ENCODE data around the gene PIGN.

- TF ChIP-seq POLR2A (IDR thresholded peaks at IDR 0.05) (no peak), CTCF (IDR thresholded peaks at IDR 0.05) (no peak)
Measured at GRCh38 chr18:62098960-62099359, 87.9 kb downstream of the PIGN start.
